ENCODE results near the gene PLEK. TPM values are rescaled to one million over a fixed set of nuclear protein-coding genes. Genes with fewer than 3 reads are reported as not detected.
"Not testable (repeated sequence)": the region's sequence is repeated elsewhere in the genome, so short reads cannot be mapped to it uniquely, and the experiment has no call there.

The PLEK gene
- total RNA-seq, 4 donors from 2014 or later: 1.8 to 46.2 (median 3.4) TPM

- H3K27ac ChIP-seq: peak overlapping the region in 2 of 4 donors; percentile 13 to 71
Observed at GRCh38 chr2:68441179-68441993, 76.3 kb downstream of the PLEK start.

DNA sequence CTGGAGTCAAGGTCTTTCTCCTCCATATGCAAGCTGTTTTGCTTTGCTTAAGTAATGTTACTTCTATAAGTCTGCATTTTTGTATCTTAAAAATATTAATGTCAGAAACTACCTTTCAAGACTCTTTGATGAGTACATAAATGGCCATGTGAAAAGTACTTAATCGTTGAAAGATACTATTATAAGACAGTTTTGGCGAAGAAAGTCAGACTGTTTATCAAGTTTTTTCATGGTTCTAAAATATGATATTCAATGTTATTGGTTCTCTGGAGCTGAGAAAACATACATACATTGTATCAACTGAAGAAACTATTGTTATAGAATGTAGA, 76.9 kb downstream of the PLEK start:
- Histone ChIP-seq H3K4me1 (peaks cover 0 to 7% (median 3%) of the 10 kb centered on the region in 4 donors), H3K27ac (no peak overlapping the region), H3K9me3 (no peaks in the 10 kb centered on the region), H3K36me3 (no peaks in the 10 kb centered on the region), H3K27me3 (no peaks in the 10 kb centered on the region), H3K4me3 (no peak overlapping the region)
- no peak for DNase-seq
- TF ChIP-seq, protein P1, sequence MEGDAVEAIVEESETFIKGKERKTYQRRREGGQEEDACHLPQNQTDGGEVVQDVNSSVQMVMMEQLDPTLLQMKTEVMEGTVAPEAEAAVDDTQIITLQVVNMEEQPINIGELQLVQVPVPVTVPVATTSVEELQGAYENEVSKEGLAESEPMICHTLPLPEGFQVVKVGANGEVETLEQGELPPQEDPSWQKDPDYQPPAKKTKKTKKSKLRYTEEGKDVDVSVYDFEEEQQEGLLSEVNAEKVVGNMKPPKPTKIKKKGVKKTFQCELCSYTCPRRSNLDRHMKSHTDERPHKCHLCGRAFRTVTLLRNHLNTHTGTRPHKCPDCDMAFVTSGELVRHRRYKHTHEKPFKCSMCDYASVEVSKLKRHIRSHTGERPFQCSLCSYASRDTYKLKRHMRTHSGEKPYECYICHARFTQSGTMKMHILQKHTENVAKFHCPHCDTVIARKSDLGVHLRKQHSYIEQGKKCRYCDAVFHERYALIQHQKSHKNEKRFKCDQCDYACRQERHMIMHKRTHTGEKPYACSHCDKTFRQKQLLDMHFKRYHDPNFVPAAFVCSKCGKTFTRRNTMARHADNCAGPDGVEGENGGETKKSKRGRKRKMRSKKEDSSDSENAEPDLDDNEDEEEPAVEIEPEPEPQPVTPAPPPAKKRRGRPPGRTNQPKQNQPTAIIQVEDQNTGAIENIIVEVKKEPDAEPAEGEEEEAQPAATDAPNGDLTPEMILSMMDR (IDR thresholded peaks at IDR 0.05): no peak
- no peak for TF ChIP-seq POLR2A (IDR thresholded peaks at IDR 0.05)

More at GRCh38 chr2:68441179-68441993, 76.3 kb downstream of the PLEK start:
- Histone ChIP-seq H3K4me3 (no peak overlapping the region), H3K36me3 (no peaks in the 10 kb centered on the region), H3K9me3 (no peaks in the 10 kb centered on the region), H3K4me1 (peaks cover 0 to 7% (median 3%) of the 10 kb centered on the region in 4 donors), H3K27me3 (no peaks in the 10 kb centered on the region)
- peak in 2 of 3 donors; percentile 87 to 94 for DNase-seq
- TF ChIP-seq POLR2A (IDR thresholded peaks at IDR 0.05): no peak
- TF ChIP-seq, protein P1 (IDR thresholded peaks at IDR 0.05): peak; percentile 80 to 96 (median 89)

DNA sequence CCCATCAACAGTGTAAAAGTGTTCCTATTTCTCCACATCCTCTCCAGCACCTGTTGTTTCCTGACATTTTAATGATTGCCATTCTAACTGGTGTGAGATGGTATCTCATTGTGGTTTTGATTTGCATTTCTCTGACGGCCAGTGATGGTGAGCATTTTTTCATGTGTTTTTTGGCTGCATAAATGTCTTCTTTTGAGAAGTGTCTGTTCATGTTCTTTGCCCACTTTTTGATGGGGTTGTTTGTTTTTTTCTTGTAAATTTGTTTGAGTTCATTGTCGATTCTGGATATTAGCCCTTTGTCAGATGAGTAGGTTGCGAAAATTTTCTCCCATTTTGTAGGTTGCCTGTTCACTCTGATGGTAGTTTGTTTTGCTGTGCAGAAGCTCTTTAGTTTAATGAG, 81.3 kb downstream of the PLEK start:
- H3K27ac ChIP-seq, H3K36me3 ChIP-seq, H3K4me3 ChIP-seq, H3K9me3 ChIP-seq, H3K4me1 ChIP-seq, DNase-seq, H3K27me3 ChIP-seq: not testable (repeated sequence)

Other genes starting within 250 kb of the PLEK start
- gene PNO1, start 207.4 kb upstream of the PLEK start, total RNA-seq: 10 to 100 TPM in 1 of 4 donors, 1 to 10 TPM in 3; 4.9 to 14.9 (median 5.7) TPM
- 10 to 100 TPM; 18.5 to 33.8 (median 25.4) TPM for gene PPP3R1, start 112.8 kb upstream of the PLEK start, total RNA-seq
- 10 to 100 TPM in 1 of 4 donors, 1 to 10 TPM in 3; 2.1 to 21.5 (median 4.8) TPM for gene CNRIP1, start 45.3 kb upstream of the PLEK start, total RNA-seq
- 1 to 10 TPM in 3 of 4 donors, under 1 TPM in 1; 0.83 to 2.6 (median 1.4) TPM for gene FBXO48, start 102.0 kb downstream of the PLEK start, total RNA-seq
- 1 to 10 TPM in 3 of 4 donors, under 1 TPM in 1; 0.70 to 9.1 (median 2.0) TPM for gene APLF, start 102.3 kb downstream of the PLEK start, total RNA-seq